Stimulated activated CD8-positive, alpha-beta memory T cell treated with anti-CD3 and anti-CD28 coated beads, Interleukin-12 subunit alpha, Interleukin-12 subunit beta, amount 100 ng/mL, for 4 hours (primary cell): ENCODE data around the gene WWOX.
"Not testable (repeated sequence)": the region's sequence is repeated elsewhere in the genome, so short reads cannot be mapped to it uniquely, and the experiment has no call there.

Experiments used
- DNase-seq: peaks from one replicate; pipeline ENCODE4 v3.0.0-alpha.2; 2020; ENCODE audit warnings: low read depth

WWOX gene

DNA sequence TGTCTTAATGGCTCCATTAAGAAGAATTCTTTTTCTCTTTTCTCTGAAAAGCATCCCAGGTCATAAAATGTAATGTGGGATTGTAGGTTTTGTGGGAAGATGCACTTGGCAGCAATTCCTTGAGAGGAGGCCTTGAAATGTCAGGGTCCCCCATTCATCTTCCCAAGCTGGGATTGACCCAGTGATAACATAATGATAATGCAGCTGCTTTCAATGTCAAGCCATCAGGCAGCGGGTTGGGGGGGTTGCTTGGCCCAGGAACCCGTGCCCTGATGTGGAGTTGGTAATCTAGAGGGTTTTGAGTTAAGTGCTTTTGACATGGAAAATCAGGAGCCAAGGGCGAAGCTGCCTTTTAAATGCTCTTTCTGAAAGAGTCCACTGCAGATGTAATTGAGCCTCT, 484.0 kb downstream of the WWOX start:
- DNase-seq = no peak

DNA sequence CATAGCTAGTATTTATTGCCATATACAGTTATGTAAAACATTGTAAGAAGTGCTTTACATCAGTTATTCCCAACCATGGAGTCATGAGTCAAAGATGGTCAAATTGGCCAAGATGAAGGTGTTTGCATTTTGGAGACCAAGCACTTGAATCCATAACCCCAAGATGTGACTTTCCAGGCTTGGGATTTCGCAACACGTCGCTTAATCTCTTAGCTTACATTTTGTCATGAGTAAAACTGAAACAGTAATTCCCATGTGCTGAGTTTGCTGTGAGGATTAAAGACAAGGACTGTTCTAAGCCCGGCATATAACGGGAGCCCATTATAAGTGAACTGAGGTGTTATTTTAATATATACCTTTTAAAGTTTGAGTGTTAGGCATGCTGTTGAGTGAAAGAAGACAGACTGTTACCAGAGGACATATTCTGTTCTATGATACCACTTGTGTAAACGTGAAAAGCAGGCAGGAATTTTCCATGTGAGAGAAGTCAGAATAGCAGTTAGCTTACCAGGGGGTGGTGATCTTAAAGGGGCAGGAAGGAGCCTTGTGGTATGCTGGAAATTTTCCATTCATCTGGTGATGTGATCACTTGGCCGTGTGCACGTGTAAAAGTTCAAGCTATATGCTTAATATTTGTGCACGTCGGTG, 484.9 kb downstream of the WWOX start:
- DNase-seq = no peak

- no peak for DNase-seq
These were observed 485.5 kb downstream of the WWOX start for GRCh38 chr16:78584991-78585390.

DNA sequence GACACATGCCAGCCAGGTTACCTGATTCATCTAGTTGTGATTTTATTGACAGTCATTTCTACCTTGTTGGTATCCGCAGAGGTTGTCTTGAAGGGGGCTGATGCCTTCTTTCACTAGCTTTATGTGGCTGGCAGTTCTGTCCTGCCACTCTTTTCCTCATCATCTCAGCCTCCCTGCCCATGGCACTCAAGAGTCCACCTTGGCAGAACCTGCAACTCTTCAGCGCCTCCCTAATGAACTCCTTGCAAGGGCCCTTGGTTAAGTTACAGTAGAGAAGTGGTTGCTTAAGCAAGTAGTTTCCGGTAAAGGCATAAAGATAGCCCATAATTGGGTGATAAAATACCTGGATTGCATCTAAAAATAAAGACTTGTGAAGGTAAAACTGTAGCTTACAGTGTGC, 489.9 kb downstream of the WWOX start:
- DNase-seq = no peak

DNA sequence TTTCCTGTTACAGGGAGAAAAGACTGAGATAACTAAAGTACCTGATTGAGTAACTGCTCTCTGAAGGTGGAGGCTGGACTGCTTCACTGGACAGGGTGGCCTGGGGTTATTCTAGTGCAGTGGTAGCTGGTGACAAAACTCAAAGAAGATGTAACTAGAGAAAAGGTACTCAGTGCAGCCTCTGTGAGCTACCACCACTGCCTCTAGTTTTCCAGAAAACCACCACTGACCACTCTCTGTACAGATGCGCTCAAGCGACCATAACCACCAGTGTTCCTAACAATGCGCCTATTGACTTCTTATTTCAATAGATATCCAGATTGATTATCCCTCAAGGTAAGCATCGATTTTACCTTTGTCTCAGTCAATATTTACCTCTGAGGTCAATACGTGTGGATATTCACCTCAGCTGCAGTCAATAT, 492.2 kb downstream of the WWOX start:
- DNase-seq = no peak

GRCh38 chr16:78592111-78592510, 492.7 kb downstream of the WWOX start:
- no peak for DNase-seq

DNA sequence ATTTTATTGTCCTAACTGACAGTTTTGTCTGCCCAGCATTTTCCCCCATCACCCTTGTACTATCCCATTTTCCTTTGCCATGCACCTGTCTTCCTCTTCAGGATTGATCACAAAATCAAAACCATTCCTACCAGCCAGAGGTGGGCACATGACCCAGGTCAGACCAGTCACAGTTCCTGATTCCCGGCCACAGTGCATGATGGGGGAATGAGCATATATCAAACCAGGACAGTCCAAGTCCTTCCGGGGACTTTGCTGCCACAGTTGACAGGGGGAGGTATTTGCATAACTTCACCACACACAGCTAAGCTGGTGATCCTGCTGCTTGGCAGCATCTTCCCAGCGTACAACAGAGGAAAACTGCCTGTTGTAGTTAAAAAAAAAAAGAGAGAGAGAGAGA, 493.9 kb downstream of the WWOX start:
- no peak for DNase-seq

GRCh38 chr16:78594191-78594590, 494.7 kb downstream of the WWOX start:
- DNase-seq = no peak

DNA sequence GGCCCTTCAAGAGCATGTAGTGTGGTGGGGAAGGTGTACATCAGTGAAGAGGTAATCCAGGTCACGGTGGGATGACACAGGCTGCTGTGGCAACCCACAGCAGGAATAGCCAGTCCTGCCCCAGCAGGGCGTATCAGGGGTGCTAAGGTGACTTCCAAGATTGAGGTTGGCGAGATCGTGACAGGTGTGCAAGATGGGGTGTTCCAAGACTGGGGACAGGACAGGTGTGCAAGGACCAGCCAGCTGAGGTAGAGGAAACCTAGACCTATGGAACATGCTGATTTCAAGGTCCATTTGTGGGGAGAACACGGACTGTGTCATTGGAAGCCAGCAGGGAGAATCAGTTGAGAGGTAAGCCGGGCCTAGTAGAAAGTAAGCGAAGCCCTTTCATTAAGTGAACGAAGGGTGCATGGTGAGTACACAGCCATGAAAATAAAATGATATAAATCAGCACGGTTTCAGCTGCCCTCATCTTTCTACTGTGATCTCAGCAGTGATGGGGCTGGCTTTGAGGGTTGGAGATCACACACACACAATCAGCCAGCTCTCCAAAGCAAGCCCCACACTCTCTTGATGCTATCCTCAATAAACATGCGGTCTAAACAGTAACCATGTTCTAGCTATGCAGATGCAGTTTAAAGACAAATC, 497.0 kb downstream of the WWOX start:
- DNase-seq = no peak

DNA sequence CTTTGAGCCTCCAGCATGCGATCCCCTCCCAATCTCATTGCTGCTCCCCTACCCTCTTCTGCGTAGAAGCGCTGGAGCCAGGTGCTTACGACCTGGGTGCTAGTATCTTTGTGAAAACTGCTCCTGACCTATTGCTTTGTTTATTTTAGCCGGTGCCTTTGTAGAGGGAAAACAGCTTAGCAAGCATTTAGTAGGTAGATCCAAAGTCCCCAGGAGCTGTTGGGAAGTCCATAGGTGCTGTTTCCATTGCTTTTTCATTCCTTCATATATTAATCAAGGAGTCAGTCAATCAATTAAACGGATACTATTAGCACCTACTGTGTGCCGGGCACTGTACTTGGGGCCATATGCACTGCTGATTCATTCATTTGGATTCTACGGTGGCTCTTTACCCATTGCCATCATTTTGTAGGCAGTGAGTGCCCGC, 497.6 kb downstream of the WWOX start:
- DNase-seq = no peak

DNA sequence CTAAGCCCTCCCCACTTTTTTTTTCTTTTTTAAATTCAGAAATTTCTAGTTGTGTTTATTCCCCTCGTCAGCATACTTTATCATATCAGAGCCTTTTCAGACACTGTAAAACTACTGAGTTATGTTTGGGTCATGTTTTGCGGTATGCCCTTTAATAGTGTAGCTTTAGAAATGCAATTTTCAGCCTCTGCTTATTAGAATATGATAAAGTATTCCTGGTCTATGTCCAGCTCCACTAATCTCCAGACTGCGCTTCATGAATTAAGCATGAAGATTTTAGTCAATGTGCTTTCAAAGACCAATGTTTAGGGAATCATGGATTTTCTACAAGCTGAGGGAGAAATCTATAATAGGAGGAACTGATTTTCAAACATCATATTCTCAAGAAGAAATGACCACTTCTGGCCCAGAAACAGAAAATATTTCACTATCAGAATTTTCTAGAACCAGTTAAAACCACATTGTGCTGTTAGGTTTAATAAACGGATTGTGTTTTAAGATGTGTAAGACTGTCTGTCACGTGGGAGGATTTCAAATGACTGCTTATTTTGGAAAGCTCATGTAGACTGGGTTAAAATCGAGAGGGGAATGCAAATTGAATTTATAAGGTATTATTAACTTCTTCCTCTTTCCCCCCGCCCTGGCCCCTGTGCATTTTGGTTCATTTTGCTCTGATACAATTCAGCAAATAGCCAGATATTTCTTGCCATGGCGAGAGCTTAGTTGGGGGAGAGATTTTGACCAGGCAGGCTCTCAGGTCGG, 498.5 kb downstream of the WWOX start:
- DNase-seq = no peak

DNA sequence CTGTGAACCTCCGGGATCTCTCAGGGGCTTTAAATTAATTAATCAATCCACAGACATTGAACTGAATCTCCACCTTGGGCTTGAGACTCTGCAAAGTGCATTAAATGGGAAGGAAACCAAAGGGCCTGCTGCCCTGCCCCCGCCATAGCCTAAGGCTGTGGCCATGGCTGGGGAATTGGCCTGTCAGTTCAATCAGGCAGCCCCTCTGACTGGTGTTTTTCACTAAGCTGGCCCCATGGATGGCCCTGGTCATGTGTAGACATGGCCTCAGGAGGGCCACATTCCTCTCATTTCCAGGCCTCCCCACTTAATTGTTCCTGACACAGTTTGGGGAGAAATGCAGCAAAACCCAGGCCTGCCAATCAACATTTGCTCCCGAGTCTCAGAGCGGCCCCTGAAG, 499.8 kb downstream of the WWOX start:
- no peak for DNase-seq

DNA sequence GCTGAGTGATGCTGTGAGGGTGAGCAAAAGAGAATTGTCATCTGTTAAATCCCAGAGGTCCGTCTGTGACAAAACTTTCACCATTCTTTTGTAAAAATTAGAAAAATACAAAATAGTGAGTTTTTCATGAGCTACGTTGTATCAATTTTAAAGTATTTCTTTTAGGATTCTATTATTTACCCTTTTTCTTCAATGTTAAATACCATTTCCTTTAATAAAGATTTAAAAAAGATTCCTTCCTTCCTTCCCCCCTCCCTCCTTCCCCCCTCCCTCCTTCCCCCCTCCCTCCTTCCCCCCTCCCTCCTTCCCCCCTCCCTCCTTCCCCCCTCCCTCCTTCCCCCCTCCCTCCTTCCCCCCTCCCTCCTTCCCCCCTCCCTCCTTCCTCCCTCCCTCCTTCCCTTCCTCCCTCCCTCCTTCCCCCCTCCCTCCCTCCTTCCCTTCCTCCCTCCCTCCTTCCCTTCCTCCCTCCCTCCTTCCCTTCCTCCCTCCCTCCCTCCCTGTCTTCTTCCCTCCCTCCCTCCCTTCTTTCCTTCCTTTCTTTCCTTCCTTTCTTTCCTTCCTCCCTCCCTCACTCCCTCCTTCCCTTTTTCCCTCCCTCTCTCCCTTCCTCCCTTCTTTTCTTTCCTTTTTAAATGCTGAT, 505.1 kb downstream of the WWOX start:
- DNase-seq = not testable (repeated sequence)

DNA sequence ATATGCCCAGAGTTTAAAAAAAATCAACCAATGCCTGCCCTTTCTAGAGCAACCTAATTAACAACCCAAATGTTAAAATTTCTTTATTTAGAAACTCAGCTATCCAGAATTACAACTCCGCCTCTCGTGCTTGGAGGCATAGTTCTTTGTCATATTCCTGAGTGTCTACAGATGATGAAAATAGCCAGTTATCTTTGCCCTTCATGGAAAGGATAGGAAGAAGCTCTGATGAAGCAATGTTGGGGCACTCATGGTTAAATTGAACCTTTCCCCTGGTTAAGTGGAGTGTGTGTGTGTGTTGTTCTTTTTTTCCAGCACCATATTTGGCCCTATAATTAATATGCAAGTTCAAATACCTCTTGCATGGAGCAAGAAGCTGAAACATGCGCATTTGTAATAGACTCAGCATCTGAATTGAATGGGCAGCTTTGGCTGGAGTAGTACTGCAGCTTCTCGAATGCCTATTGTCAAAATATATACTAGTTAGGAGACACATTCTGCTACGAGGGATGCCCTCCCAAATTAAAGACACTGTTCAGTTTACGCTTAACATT, 506.2 kb downstream of the WWOX start:
- DNase-seq = no peak

DNA sequence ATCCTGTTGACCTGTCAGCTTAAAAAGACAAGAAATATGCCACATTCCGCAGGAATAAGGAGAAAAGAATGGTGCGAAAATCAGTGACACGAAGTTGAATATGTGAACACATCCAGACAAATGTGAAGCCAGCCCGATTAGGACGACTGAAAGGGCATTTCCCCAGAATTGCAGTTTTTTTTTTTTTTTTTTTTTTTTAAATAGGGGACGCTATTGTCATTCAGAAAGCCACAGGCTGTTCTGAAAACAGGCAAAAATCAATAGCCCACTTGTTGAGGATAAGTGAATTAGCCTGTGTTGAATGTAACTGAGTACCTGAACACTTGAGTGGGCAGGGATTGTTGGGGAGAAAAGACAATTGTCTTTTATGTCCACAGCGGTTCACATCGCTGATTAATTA, 507.1 kb downstream of the WWOX start:
- DNase-seq = no peak

GRCh38 chr16:78607022-78607421, 507.6 kb downstream of the WWOX start:
- DNase-seq = no peak

- no peak for DNase-seq
These were observed 508.0 kb downstream of the WWOX start for GRCh38 chr16:78607465-78607864.

DNA sequence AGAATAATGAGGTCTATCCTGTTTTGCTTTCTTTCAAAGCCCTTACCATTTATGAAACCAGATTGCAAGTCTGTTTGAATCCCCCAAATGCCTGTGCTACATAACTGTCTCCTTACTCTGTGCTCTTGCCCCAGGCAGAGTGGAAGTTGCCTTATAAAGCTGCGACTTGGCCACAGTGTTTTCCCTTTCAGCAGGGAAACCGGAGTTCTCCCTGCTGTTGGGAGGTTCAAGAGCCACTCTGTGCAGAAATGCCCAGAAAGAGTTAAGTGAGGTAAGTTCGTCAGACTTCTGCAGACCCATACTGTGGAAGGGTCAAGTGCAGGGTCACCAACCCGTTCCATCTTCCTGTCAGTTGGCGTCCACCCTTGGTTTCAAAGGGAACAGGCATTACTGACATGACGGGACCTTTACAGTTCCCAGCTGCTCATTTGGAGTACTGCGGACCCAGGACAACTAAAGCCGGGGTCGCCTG, 508.9 kb downstream of the WWOX start:
- no peak for DNase-seq

GRCh38 chr16:78609402-78610274, 510.2 kb downstream of the WWOX start:
- no peak for DNase-seq

GRCh38 chr16:78611318-78611717, 511.9 kb downstream of the WWOX start:
- DNase-seq = no peak

DNA sequence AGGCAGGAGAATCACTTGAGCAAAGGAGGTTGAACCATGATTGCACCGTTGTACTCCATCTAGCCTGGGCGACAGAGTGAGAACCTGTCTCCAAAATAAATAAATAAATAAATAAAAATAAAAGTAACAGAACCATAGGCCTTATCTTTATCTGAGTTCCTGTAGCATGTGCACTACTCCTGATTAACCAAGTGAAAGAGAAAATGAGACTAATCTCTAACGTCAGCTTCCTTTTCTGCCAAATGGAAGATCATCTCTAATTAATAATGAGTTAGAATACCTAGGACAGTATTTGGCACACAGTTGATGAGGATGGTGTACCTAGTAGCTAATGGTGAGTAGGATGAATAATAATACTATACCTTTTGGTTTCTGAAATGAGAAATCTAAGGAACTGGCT, 520.4 kb downstream of the WWOX start:
- no peak for DNase-seq
